ENCODE data around the gene PRKAR1B.

DNA sequence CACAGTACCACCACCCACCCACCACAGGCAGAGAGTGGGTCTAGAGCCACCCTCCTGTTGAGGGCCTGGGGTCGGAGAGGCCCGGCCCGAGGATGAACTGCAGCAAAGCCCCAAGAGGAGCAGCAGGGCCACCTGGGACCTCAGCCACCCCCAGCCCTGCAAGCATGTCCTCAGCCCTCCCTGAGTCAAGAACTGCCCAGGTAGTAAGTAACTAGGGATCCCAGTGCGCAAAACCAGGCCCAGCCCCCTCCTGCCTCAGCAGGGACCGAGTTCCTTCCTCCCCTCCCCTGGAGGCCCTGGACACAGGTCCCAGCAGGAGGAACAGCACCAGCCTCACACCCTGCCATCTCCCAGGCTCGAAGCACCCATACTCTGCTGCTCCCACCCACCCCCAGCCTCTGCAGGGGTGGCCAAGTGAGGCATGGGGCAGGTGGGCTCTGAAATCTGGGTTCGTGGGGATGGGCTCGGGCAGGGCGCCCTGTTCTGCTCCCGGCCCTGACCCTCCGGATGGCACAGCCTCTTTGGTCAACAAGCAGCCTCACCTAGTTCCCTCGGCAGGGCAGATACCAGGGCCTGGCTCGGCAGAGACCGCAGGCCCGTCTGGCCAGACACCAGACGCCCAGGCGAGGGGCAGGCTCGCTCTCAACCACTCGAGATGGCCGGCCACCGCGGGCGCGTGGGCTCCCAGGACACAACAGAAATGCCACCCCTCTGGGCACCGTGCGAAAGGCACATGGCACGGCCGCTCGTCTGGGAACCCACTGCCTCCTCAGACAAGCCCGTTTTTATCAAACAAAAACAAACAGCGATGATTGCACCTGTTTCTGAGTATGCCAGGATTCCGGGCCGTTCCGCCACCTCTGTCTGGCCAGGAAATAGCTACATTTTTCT is 222.6 kb downstream of the PRKAR1B start:
- TF ChIP-seq, protein P1, sequence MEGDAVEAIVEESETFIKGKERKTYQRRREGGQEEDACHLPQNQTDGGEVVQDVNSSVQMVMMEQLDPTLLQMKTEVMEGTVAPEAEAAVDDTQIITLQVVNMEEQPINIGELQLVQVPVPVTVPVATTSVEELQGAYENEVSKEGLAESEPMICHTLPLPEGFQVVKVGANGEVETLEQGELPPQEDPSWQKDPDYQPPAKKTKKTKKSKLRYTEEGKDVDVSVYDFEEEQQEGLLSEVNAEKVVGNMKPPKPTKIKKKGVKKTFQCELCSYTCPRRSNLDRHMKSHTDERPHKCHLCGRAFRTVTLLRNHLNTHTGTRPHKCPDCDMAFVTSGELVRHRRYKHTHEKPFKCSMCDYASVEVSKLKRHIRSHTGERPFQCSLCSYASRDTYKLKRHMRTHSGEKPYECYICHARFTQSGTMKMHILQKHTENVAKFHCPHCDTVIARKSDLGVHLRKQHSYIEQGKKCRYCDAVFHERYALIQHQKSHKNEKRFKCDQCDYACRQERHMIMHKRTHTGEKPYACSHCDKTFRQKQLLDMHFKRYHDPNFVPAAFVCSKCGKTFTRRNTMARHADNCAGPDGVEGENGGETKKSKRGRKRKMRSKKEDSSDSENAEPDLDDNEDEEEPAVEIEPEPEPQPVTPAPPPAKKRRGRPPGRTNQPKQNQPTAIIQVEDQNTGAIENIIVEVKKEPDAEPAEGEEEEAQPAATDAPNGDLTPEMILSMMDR (IDR thresholded peaks at IDR 0.05), result no peak
- no peak for TF ChIP-seq EP300 (IDR thresholded peaks at IDR 0.05)
- no peak for TF ChIP-seq POLR2A (IDR thresholded peaks at IDR 0.05)
